ENCODE data around the gene KLHL3.

DNA sequence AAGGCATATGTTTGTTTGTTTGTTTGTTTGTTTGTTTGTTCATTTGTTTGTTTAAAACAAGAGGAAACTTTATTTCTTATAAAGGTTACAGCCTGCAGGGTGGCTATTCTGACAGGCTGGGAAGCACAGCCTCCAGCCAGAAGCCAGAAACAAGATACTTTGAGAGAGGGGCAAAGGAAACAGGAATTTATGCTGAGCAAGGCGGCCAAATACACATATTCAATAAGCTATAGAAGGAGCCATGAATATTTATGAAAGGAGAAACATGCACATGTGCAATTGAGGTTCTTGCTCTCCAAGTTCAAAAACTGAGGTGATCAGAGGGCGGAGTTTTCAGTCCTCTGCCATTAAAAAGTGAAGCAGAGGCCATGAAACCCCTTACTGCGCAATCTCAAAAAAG is 19.6 kb downstream of the KLHL3 start:
- TF ChIP-seq, protein P1, sequence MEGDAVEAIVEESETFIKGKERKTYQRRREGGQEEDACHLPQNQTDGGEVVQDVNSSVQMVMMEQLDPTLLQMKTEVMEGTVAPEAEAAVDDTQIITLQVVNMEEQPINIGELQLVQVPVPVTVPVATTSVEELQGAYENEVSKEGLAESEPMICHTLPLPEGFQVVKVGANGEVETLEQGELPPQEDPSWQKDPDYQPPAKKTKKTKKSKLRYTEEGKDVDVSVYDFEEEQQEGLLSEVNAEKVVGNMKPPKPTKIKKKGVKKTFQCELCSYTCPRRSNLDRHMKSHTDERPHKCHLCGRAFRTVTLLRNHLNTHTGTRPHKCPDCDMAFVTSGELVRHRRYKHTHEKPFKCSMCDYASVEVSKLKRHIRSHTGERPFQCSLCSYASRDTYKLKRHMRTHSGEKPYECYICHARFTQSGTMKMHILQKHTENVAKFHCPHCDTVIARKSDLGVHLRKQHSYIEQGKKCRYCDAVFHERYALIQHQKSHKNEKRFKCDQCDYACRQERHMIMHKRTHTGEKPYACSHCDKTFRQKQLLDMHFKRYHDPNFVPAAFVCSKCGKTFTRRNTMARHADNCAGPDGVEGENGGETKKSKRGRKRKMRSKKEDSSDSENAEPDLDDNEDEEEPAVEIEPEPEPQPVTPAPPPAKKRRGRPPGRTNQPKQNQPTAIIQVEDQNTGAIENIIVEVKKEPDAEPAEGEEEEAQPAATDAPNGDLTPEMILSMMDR (IDR thresholded peaks at IDR 0.05; ENCODE audit: extremely low read depth in 1 of 2, insufficient read depth in 1 of 2, low read depth in 1 of 2, low read length in 2 of 2), result no peak
- TF ChIP-seq POLR2A (IDR thresholded peaks at IDR 0.05; ENCODE audit: low read depth, low read length) (no peak), MYC (IDR thresholded peaks at IDR 0.05; ENCODE audit: low read depth, low read length) (no peak), POLR2AphosphoS5 (IDR thresholded peaks at IDR 0.05; ENCODE audit: insufficient read depth, low read depth, low read length) (no peak), EZH2 (IDR thresholded peaks at IDR 0.05; ENCODE audit: borderline replicate concordance, low read depth, low read length, severe bottlenecking) (no peak)

Measured in endothelial cell of umbilical vein (primary cell).